GM23248 (cell line): ENCODE data around the gene EXOC2. TPM values are rescaled to one million over a fixed set of nuclear protein-coding genes. Genes with fewer than 3 reads are reported as not detected.

ENCODE experiments used
- DNase-seq: peaks from one replicate; pipeline ENCODE4 v3.0.0-alpha.2; 2015
- H2AFZ ChIP-seq: fragments of 200-600 bp; sonication (generic); 2 replicates; pipeline ENCODE4 v1.6.1; 2016; ENCODE audit warnings: antibody characterized with exemption
- H3F3A ChIP-seq: fragments of 200-600 bp; sonication (generic); 2 replicates; pipeline ENCODE4 v1.6.1; 2016; ENCODE audit warnings: mild to moderate bottlenecking, antibody characterized with exemption, mixed run types; ENCODE audit not compliant: insufficient read depth
- H3K27ac ChIP-seq: fragments of 200-600 bp; sonication (generic); 2 replicates; pipeline ENCODE4 v1.5.1; 2016; ENCODE audit warnings: mild to moderate bottlenecking
- H3K27me3 ChIP-seq: fragments of 200-600 bp; sonication (generic); replicated peaks from 2 replicates; pipeline ENCODE4 v1.6.1; 2016; ENCODE audit warnings: mild to moderate bottlenecking; ENCODE audit not compliant: insufficient read depth
- H3K36me3 ChIP-seq: fragments of 200-600 bp; sonication (generic); 2 replicates; pipeline ENCODE4 v1.6.1; 2016; ENCODE audit warnings: low read depth, mild to moderate bottlenecking
- H3K4me1 ChIP-seq: fragments of 200-600 bp; sonication (generic); 2 replicates; pipeline ENCODE4 v1.6.1; 2016; ENCODE audit warnings: mild to moderate bottlenecking; ENCODE audit not compliant: insufficient read depth
- H3K4me2 ChIP-seq: fragments of 200-600 bp; sonication (generic); one replicate; pipeline ENCODE4 v1.6.1; 2016; ENCODE audit warnings: mild to moderate bottlenecking; ENCODE audit not compliant: unreplicated experiment
- H3K4me3 ChIP-seq: fragments of 200-600 bp; sonication (generic); 2 replicates; pipeline ENCODE4 v1.5.1; 2016; ENCODE audit warnings: mild to moderate bottlenecking
- H3K79me2 ChIP-seq: fragments of 200-600 bp; sonication (generic); 2 replicates; pipeline ENCODE4 v1.6.1; 2016; ENCODE audit warnings: mild to moderate bottlenecking; ENCODE audit not compliant: insufficient read depth
- H3K9ac ChIP-seq: fragments of 200-600 bp; sonication (generic); 2 replicates; pipeline ENCODE4 v1.6.1; 2016; ENCODE audit warnings: mild to moderate bottlenecking
- H3K9me2 ChIP-seq: fragments of 200-600 bp; sonication (generic); 2 replicates; pipeline ENCODE4 v1.6.1; 2016; ENCODE audit warnings: mixed run types, mild to moderate bottlenecking, moderate library complexity; ENCODE audit not compliant: insufficient read depth
- H3K9me3 ChIP-seq: fragments of 200-600 bp; sonication (generic); one replicate; pipeline ENCODE4 v1.6.1; 2017; ENCODE audit warnings: low read depth
- H4K20me1 ChIP-seq: fragments of 200-600 bp; sonication (generic); 2 replicates; pipeline ENCODE4 v1.6.0; 2016; ENCODE audit not compliant: insufficient read depth
- EZH2 ChIP-seq: fragments of 200-600 bp; sonication (generic); IDR thresholded peaks from 2 replicates; pipeline ENCODE4 v1.6.1; 2018; ENCODE audit warnings: antibody characterized with exemption, mild to moderate bottlenecking; ENCODE audit not compliant: insufficient read depth, poor library complexity, severe bottlenecking
- EZH2phosphoT487 ChIP-seq: fragments of 200-600 bp; sonication (generic); IDR thresholded peaks from 2 replicates; pipeline ENCODE4 v1.6.1; 2018; ENCODE audit warnings: antibody characterized with exemption, moderate library complexity, mild to moderate bottlenecking, low read depth; ENCODE audit not compliant: insufficient read depth
- WGBS, 2 experiments: methylation state at CpG; one replicate each; pipeline ENCODE4 v1.1.6; 2015 to 2017; ENCODE audit warnings: low lambda C conversion rate in 2 of 2, low coverage in 1 of 2; ENCODE audit errors: missing lambda C conversion rate in 2 of 2; 5-methylcytosine and 5-hydroxymethylcytosine counted together
- in situ Hi-C: fragments of 300-500 bp; cut with MboI; formaldehyde crosslinking; loops from 2 replicates; pipeline ENCODE4 v1.15.0; 2020
- polyA plus RNA-seq: library from polyadenylated mRNA; unstranded; fragments of >200 nt; fragmentation: Nextera tagmentation; extraction: Ambion mirVana; gene quantifications from 2 replicates; pipeline ENCODE4 v1.2.1, GENCODE V29; 2016
- total RNA-seq: library from RNA; depleted of rRNA; stranded (reverse); fragments of >200 nt; shearing (Covaris generic); gene quantifications from 2 replicates; pipeline ENCODE4 v1.2.3, GENCODE V29; 2014

EXOC2 gene
- total and polyA plus RNA-seq, 2 experiments from 2014 or later, result 17.5 to 32.9 TPM

DNA sequence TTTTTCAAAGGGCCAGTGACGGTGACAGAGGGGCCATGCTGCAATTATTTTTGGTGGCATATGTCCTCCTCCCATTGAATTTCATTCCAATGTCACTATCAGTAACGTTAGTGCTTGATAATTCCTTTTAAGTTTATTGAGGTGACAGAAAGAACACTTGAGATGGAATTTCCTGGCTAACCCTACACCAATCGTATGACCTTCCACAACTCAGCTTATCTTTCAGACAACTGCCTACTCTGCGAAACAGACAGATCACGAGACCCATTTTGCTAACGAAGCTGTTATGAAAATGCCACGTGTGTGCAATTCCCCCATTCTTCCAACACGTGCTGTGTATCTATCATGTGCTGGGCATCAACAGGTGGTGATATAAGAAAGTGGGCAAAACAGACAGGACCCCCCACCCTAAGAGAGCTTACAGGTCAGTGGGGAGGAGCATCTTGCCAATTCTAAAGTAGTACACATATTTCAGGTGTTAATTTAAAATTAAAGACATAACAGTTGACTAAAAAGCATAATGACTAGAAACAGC, 188.4 kb downstream of the EXOC2 start:
- Histone ChIP-seq H3F3A (no peaks in the 10 kb centered on the region), H3K79me2 (no peaks in the 10 kb centered on the region), H3K9ac (no peak overlapping the region), H3K4me2 (no peak overlapping the region), H3K9me2 (no peaks in the 10 kb centered on the region), H3K4me3 (no peak overlapping the region), H3K27me3 (no peaks in the 10 kb centered on the region), H2AFZ (no peak overlapping the region), H4K20me1 (no peaks in the 10 kb centered on the region), H3K9me3 (no peaks in the 10 kb centered on the region), H3K4me1 (no peaks in the 10 kb centered on the region), H3K36me3 (no peaks in the 10 kb centered on the region), H3K27ac (no peak overlapping the region)
- DNase-seq, result no peak
- in situ Hi-C loops, result no loop called here
- no peak for TF ChIP-seq EZH2phosphoT487
- no peak for TF ChIP-seq EZH2
- WGBS, 2 experiments, result 91 to 92% methylated on average over 8 of the region's 8 CpGs

DNA sequence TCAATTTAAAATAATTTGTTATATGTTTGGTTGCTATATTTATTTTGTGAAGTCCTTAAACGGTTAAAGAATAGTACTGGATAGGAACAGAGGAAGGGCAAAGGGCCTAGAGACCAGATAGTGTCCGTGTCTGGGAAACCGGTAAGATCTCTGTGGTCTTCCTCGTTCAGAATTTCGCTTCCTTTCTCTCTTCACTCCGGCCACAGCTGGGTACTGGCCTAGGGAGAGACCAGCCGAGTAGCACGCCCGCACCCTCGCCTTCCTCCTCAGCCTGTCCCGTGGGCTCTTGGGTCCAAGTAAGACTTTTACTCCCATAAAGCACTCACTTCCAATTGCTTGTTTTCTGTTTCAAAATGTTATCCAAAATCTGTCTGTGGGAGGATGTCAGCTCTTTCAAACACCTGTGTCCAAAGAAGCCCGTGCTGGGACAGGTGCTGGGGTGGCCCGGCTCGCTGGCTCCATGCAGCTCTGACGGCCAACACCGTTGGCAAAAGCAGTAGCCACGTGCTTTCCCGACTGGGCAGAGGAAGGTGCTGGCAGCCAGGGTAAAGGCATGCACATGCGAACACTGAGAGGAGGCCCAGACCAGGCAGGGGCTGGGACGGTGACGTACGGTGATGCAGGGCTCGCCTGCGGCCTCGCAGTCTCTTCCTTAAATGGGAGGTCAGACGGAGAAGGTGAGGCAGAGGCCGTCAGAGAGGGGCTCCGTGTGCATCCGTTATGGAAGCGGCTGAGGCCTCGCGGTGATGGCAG, 189.2 kb downstream of the EXOC2 start:
- WGBS, 2 experiments, result 96 to 99% methylated on average over 29 to 32 of the region's 32 CpGs
- Histone ChIP-seq H3K9me3 (no peaks in the 10 kb centered on the region), H3F3A (no peaks in the 10 kb centered on the region), H2AFZ (no peak overlapping the region), H3K4me2 (no peak overlapping the region), H3K36me3 (no peaks in the 10 kb centered on the region), H3K4me3 (no peak overlapping the region), H3K79me2 (no peaks in the 10 kb centered on the region), H3K27ac (no peak overlapping the region), H3K9ac (no peak overlapping the region), H3K27me3 (no peaks in the 10 kb centered on the region), H3K9me2 (no peaks in the 10 kb centered on the region), H4K20me1 (no peaks in the 10 kb centered on the region), H3K4me1 (no peaks in the 10 kb centered on the region)
- TF ChIP-seq EZH2 (no peak), EZH2phosphoT487 (no peak)
- DNase-seq, result no peak
- in situ Hi-C loops, result no loop called here

DNA sequence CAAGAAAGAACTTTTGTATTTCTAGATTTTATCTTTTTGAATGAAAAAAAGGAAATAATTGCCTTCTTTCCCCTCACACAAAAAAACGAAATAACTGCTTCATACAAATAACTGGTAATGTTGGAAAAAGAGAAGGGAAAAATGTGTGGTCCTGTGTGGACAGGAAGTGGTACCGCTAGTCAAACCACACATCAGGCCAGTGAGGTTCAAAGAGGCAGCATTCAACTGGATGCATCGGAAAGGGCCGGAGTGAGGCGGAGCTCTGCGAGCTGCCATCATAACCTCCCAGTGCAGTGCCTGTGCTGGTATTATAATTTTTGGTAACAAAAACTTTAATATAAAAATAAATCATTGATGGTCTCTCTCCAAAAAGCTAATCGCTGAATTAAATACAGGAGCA, 190.2 kb downstream of the EXOC2 start:
- in situ Hi-C loops, result no loop called here
- Histone ChIP-seq H3F3A (no peaks in the 10 kb centered on the region), H4K20me1 (no peaks in the 10 kb centered on the region), H3K9me2 (no peaks in the 10 kb centered on the region), H3K4me3 (no peak overlapping the region), H3K9ac (no peak overlapping the region), H3K27ac (no peak overlapping the region), H3K9me3 (no peaks in the 10 kb centered on the region), H3K4me2 (no peak overlapping the region), H3K27me3 (no peaks in the 10 kb centered on the region), H3K79me2 (no peaks in the 10 kb centered on the region), H3K4me1 (no peaks in the 10 kb centered on the region), H2AFZ (no peak overlapping the region), H3K36me3 (no peaks in the 10 kb centered on the region)
- WGBS, 2 experiments, result 92 to 94% methylated on average over 7 of the region's 7 CpGs
- TF ChIP-seq EZH2 (no peak), EZH2phosphoT487 (no peak)
- no peak for DNase-seq

DNA sequence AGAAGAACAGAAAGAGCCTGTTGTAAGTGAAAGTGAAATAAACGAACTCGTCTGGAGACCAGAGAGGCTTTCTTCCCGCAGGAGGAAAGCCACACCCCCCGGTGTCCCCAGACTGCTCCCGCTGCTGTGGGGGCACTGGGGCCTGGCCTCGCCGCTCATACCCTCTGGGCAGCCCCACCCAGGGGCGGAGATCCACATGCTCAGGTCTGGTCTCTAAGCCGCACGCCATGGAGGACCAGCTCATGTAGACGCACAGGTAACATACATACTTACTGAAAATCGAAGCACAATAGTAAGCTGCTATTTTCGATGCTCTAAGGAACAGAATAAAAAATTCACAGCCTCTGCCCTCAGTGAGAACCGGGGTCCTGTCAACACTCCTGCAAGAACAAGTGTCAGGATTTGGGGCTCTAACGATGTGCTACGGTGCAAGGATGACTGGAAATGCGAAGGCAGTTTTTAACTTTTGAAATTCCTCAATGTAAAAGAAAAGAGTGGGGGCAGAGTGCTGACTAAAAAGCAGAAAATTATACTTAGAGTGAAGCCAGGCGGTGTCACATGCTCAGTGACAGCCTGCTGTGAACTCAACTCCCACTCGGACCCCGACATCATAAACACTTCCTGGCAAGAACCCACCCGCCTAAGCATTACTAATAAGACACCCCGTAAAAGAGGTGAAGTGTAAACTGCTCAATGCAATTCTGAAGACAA, 190.9 kb downstream of the EXOC2 start:
- 85 to 86% methylated on average over 22 of the region's 22 CpGs for WGBS, 2 experiments
- DNase-seq, result no peak
- no peak overlapping the region for H3K4me2 ChIP-seq
- no peaks in the 10 kb centered on the region for H3K9me3 ChIP-seq
- no peak overlapping the region for H3K9ac ChIP-seq
- H3K27me3 ChIP-seq, result no peaks in the 10 kb centered on the region
- no peak overlapping the region for H3K4me3 ChIP-seq
- no peaks in the 10 kb centered on the region for H4K20me1 ChIP-seq
- H3F3A ChIP-seq, result no peaks in the 10 kb centered on the region
- H3K9me2 ChIP-seq, result no peaks in the 10 kb centered on the region
- no peak overlapping the region for H3K27ac ChIP-seq
- TF ChIP-seq EZH2phosphoT487, result no peak
- no peak for TF ChIP-seq EZH2
- no peaks in the 10 kb centered on the region for H3K4me1 ChIP-seq
- no peaks in the 10 kb centered on the region for H3K36me3 ChIP-seq
- in situ Hi-C loops, result no loop called here
- H3K79me2 ChIP-seq, result no peaks in the 10 kb centered on the region
- H2AFZ ChIP-seq, result no peak overlapping the region
